Naive B cell (primary cell): ENCODE measurements around the gene CELF2. TPM values are rescaled to one million over a fixed set of nuclear protein-coding genes. Genes with fewer than 3 reads are reported as not detected.

ENCODE experiments used
- ATAC-seq, 2 donors: fragments of 150-1000 bp; cut with Tn5 transposase; 2 replicates each; pipeline ENCODE4 v1.10.0; 2021; ENCODE audit warnings: low read depth in 2 of 2, mild to moderate bottlenecking in 2 of 2, moderate library complexity in 2 of 2
- DNase-seq: peaks from one replicate; pipeline ENCODE4 v3.0.0; 2022
- H3K27ac Mint-ChIP-seq, 6 donors: one replicate each; pipeline ENCODE4 v1.8.0; 2020 to 2022; ENCODE audit warnings: mild to moderate bottlenecking in 6 of 6, mixed read lengths in 6 of 6, moderate library complexity in 5 of 6, inconsistent platforms in 2 of 6
- H3K27me3 Mint-ChIP-seq, 3 donors: one replicate each; pipeline ENCODE4 v1.8.0; 2021 to 2022; ENCODE audit warnings: mixed read lengths in 3 of 3, mild to moderate bottlenecking in 1 of 3
- H3K36me3 Mint-ChIP-seq, 2 donors: one replicate each; pipeline ENCODE4 v1.8.0; 2020 to 2022; ENCODE audit warnings: mixed read lengths in 2 of 2, inconsistent platforms in 1 of 2, mild to moderate bottlenecking in 1 of 2
- H3K4me1 Mint-ChIP-seq, 3 donors: one replicate each; pipeline ENCODE4 v1.8.0; 2020 to 2022; ENCODE audit warnings: mixed read lengths in 3 of 3, inconsistent platforms in 1 of 3, mild to moderate bottlenecking in 1 of 3, moderate library complexity in 1 of 3
- H3K4me3 Mint-ChIP-seq, 8 donors: one replicate each; pipeline ENCODE4 v1.8.0; 2020 to 2022; ENCODE audit warnings: mild to moderate bottlenecking in 8 of 8, mixed read lengths in 8 of 8, moderate library complexity in 8 of 8, inconsistent platforms in 2 of 8
- H3K9me3 Mint-ChIP-seq, 7 donors: one replicate each; pipeline ENCODE4 v1.8.0; 2020 to 2022; ENCODE audit warnings: mixed read lengths in 7 of 7, mild to moderate bottlenecking in 5 of 7, inconsistent platforms in 2 of 7, moderate library complexity in 1 of 7
- polyA plus RNA-seq, 6 donors: library from polyadenylated mRNA; unstranded; fragments of 300-500 nt; fragmentation: Illumina TruSeq; gene quantifications; one replicate each; pipeline ENCODE4 v1.2.3, GENCODE V29; 2021; ENCODE audit warnings: low read depth in 6 of 6

Gene CELF2
- polyA plus RNA-seq, 6 donors from 2014 or later: 127 to 186 (median 141) TPM

DNA sequence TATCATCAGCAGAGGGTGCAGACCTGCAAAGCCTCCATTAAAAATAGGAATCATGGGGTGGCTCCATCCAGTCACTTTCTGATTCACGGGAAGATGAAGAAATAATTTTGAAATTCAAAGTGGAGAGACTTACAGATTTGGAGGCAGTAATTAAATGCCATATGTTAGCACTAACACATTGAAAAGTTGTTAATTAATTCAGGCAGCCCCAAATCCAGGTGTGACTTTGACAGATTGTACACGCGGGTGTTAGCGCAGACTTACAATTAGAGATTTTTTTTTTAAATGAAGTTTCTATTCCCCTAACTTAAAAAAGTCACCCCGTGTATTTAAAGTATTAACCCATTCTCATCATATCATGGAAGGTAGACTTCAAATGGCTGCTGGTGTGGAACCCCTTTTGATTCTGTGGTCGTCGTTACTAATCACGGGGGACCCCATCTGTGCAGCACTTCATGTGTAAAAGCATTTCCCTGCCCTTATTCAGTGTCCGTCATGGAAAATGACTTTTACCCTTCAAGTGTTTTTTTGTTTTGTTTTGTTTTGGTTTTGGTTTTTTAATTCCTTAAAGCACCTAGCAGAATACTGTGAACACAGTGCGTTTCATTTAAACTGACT, 235.8 kb downstream of the CELF2 start:
- no peak for DNase-seq
- no peaks in the 10 kb centered on the region for H3K27me3 Mint-ChIP-seq
- peak overlapping the region in 5 of 8 donors; percentile 0 to 43 (median 26) for H3K4me3 Mint-ChIP-seq
- peaks cover 69 to 78% (median 76%) of the 10 kb centered on the region in 3 donors for H3K4me1 Mint-ChIP-seq
- no peaks in the 10 kb centered on the region for H3K9me3 Mint-ChIP-seq
- peak; percentile 15 to 59 for ATAC-seq
- peak overlapping the region; percentile 12 to 94 (median 78) for H3K27ac Mint-ChIP-seq
- peaks cover 12 to 31% of the 10 kb centered on the region in 2 donors for H3K36me3 Mint-ChIP-seq

GRCh38 chr10:11255156-11255555, 237.5 kb downstream of the CELF2 start:
- ATAC-seq: no peak
- Mint-ChIP-seq H3K4me1 (peaks cover 67 to 80% (median 76%) of the 10 kb centered on the region in 3 donors), H3K27ac (peak overlapping the region in 4 of 6 donors; percentile 92 to 96 (median 94)), H3K4me3 (peak overlapping the region in 5 of 8 donors; percentile 25 to 68 (median 56)), H3K27me3 (no peaks in the 10 kb centered on the region), H3K36me3 (peaks cover 8 to 39% of the 10 kb centered on the region in 2 donors), H3K9me3 (no peaks in the 10 kb centered on the region)
- no peak for DNase-seq

GRCh38 chr10:11255796-11256444, 238.2 kb downstream of the CELF2 start:
- peak; percentile 33 for DNase-seq
- Mint-ChIP-seq H3K36me3 (peaks cover 8 to 35% of the 10 kb centered on the region in 2 donors), H3K27ac (peak overlapping the region; percentile 82 to 96 (median 94)), H3K4me3 (peak overlapping the region in 7 of 8 donors; percentile 43 to 72 (median 56)), H3K4me1 (peaks cover 65 to 75% (median 69%) of the 10 kb centered on the region in 3 donors), H3K27me3 (no peaks in the 10 kb centered on the region), H3K9me3 (no peaks in the 10 kb centered on the region)
- ATAC-seq: peak; percentile 71 to 75

DNA sequence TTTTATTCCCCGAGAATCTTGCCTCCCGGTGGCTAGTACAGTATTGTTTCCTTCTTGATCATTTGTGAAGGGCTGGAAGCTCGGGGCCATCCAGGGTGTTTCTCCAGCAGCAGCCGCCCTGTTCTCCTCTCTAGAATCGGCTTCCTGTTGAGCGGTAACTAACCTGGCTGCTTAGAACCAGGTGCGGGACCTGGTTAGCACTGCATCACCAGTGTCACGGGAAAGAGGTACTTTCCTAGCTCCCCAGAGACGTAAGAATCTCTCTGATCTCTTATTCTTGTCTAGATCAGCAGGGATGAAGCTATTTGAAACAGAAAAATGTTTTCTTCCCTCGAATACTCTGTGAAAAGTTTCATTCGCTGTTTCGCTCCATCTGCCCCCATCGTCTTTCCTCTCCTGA, 239.2 kb downstream of the CELF2 start:
- Mint-ChIP-seq H3K4me3 (peak overlapping the region in 6 of 8 donors; percentile 29 to 63 (median 40)), H3K9me3 (no peaks in the 10 kb centered on the region), H3K27ac (peak overlapping the region in 5 of 6 donors; percentile 44 to 94 (median 88)), H3K36me3 (peaks cover 8 to 35% of the 10 kb centered on the region in 2 donors), H3K27me3 (no peaks in the 10 kb centered on the region), H3K4me1 (peaks cover 74 to 84% (median 78%) of the 10 kb centered on the region in 3 donors)
- ATAC-seq: peak; percentile 19 to 68
- DNase-seq: no peak

- H3K4me3 Mint-ChIP-seq: peak overlapping the region in 5 of 8 donors; percentile 13 to 63 (median 51)
- no peaks in the 10 kb centered on the region for H3K27me3 Mint-ChIP-seq
These were observed 239.9 kb downstream of the CELF2 start for GRCh38 chr10:11257440-11258090.

DNA sequence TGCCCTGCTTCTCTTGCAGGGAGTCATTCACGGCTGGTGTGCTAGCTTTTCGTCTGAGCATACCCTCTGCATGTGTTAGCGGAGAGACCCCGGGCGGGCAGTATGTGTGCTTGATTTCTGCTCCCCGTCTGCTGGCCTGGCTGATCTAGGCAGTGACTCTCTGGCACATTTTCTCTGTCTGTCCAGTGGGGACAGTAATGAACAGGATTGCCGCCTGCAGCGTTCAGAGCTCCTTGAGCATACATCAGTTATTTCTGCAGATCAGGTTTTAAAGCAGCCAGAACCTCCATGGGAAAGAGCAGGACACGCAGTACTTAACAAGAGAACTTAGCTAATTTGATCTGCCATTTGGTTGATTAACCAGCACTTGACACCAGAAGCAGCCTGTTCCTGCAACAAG, 242.5 kb downstream of the CELF2 start:
- Mint-ChIP-seq H3K4me3 (no peak overlapping the region), H3K27me3 (no peaks in the 10 kb centered on the region), H3K9me3 (no peaks in the 10 kb centered on the region), H3K27ac (peak overlapping the region; percentile 28 to 94 (median 78)), H3K4me1 (peaks cover 68 to 77% (median 76%) of the 10 kb centered on the region in 3 donors), H3K36me3 (peaks cover 8 to 39% of the 10 kb centered on the region in 2 donors)
- ATAC-seq (no peak), DNase-seq (no peak)

More at GRCh38 chr10:11257440-11258090, 239.9 kb downstream of the CELF2 start:
- peaks cover 77 to 90% (median 85%) of the 10 kb centered on the region in 3 donors for H3K4me1 Mint-ChIP-seq
- H3K9me3 Mint-ChIP-seq: no peaks in the 10 kb centered on the region
- ATAC-seq: no peak
- peak overlapping the region; percentile 38 to 94 (median 88) for H3K27ac Mint-ChIP-seq
- peaks cover 8 to 35% of the 10 kb centered on the region in 2 donors for H3K36me3 Mint-ChIP-seq
- DNase-seq: no peak

- DNase-seq: no peak
- ATAC-seq: no peak
- H3K36me3 Mint-ChIP-seq: peaks cover 8 to 39% of the 10 kb centered on the region in 2 donors
- no peaks in the 10 kb centered on the region for H3K9me3 Mint-ChIP-seq
- no peaks in the 10 kb centered on the region for H3K27me3 Mint-ChIP-seq
- H3K27ac Mint-ChIP-seq: peak overlapping the region in 5 of 6 donors; percentile 72 to 93 (median 81)
- peak overlapping the region in 1 of 8 donors; percentile 61 for H3K4me3 Mint-ChIP-seq
- H3K4me1 Mint-ChIP-seq: peaks cover 66 to 76% (median 76%) of the 10 kb centered on the region in 3 donors
These were observed 243.5 kb downstream of the CELF2 start for GRCh38 chr10:11261143-11261542.

DNA sequence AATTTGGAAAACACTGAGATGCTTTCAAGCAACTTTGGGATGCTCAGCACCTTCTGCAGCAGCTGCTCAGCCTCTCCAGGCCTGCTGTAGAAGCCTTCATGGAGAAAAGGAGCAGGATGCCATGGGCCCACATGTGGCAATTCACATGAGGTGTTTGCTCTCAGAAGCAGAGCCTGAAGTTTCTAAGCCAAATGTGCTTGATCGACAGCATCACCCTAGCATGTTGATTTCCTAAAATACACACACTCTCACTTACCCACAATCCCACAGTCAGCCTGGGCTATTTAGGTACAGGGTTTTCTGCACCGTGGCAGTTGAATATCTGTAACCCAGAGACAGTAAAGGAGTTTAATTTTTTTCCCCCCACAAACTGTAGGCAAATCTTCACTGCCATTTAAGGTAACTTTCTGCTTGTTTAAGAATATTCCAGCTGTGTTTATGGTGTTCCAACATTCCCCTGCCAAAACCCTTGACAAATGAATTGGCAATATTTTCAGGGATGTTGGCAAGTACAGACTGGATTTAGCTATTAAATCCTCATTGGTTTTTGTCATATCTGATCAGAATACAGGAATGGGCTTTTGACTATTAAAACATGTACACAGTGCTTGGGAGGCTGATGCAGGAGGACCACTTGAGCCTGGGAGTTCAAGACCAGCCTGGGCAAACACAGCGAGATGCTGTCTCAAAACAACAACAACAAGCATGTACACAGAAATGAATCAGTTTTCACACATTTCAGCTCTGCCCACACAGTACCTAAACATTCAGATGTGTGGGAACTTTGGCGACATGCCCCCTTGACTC, 244.2 kb downstream of the CELF2 start:
- Mint-ChIP-seq H3K27ac (peak overlapping the region; percentile 31 to 82 (median 76)), H3K9me3 (no peaks in the 10 kb centered on the region), H3K27me3 (no peaks in the 10 kb centered on the region), H3K36me3 (peaks cover 15 to 39% of the 10 kb centered on the region in 2 donors), H3K4me3 (peak overlapping the region in 6 of 8 donors; percentile 0 to 64 (median 37)), H3K4me1 (peaks cover 66 to 76% (median 76%) of the 10 kb centered on the region in 3 donors)
- ATAC-seq (no peak), DNase-seq (no peak)

- DNase-seq: no peak
- Mint-ChIP-seq H3K36me3 (peaks cover 16 to 32% of the 10 kb centered on the region in 2 donors), H3K4me3 (peak overlapping the region in 3 of 8 donors; percentile 5 to 32 (median 26))
These were observed 245.0 kb downstream of the CELF2 start for GRCh38 chr10:11262494-11263345.

DNA sequence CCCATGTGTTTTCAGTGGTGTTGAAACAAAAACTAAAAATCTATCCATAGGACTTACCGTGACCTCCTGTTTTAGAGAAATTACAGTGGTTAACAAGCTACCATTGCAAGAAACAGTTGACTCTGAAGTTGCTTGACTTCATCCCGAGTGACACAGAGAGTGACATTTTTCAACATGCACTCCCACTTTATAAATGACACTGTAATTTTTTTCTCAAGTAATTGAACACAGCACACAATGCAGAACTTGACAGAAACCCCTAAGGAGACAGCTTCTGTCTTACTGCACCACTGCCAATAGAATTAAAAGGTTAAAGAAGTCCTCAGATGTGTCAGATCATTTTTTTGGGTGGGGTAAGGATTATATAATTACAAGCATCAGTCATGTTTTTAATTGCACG, 246.1 kb downstream of the CELF2 start:
- no peak overlapping the region for H3K4me3 Mint-ChIP-seq
- H3K27ac Mint-ChIP-seq: peak overlapping the region in 4 of 6 donors; percentile 12 to 86 (median 39)
- no peak for ATAC-seq
- peaks cover 12 to 22% of the 10 kb centered on the region in 2 donors for H3K36me3 Mint-ChIP-seq
- no peak for DNase-seq
- H3K27me3 Mint-ChIP-seq: no peaks in the 10 kb centered on the region
- no peaks in the 10 kb centered on the region for H3K9me3 Mint-ChIP-seq
- peaks cover 55 to 73% (median 69%) of the 10 kb centered on the region in 3 donors for H3K4me1 Mint-ChIP-seq

More at GRCh38 chr10:11262494-11263345, 245.0 kb downstream of the CELF2 start:
- Mint-ChIP-seq H3K27me3 (no peaks in the 10 kb centered on the region), H3K9me3 (no peaks in the 10 kb centered on the region), H3K27ac (peak overlapping the region; percentile 36 to 84 (median 80)), H3K4me1 (peaks cover 65 to 76% (median 76%) of the 10 kb centered on the region in 3 donors)
- no peak for ATAC-seq

GRCh38 chr10:11264296-11265048, 246.8 kb downstream of the CELF2 start:
- Mint-ChIP-seq H3K4me3 (peak overlapping the region in 3 of 8 donors; percentile 16 to 64 (median 20)), H3K36me3 (peaks cover 8 to 22% of the 10 kb centered on the region in 2 donors), H3K9me3 (no peaks in the 10 kb centered on the region), H3K4me1 (peaks cover 56 to 73% (median 62%) of the 10 kb centered on the region in 3 donors), H3K27me3 (no peaks in the 10 kb centered on the region), H3K27ac (peak overlapping the region in 4 of 6 donors; percentile 34 to 57 (median 37))
- ATAC-seq (no peak), DNase-seq (no peak)
